Fibroblast of skin of back (primary cell): ENCODE measurements around the gene INSR.
"Not testable (repeated sequence)": the region's sequence is repeated elsewhere in the genome, so short reads cannot be mapped to it uniquely, and the experiment has no call there.

Source experiments
- DNase-seq: peaks from one replicate; pipeline ENCODE4 v3.0.0-alpha.2; 2013

The INSR gene

GRCh38 chr19:7188698-7189629 lies 105.2 kb downstream of the INSR start:
- DNase-seq: no peak

GRCh38 chr19:7187605-7188339 lies 106.4 kb downstream of the INSR start:
- no peak for DNase-seq

- DNase-seq: no peak
These were observed 111.7 kb downstream of the INSR start for GRCh38 chr19:7182489-7182888.

GRCh38 chr19:7179917-7180306 lies 114.3 kb downstream of the INSR start:
- no peak for DNase-seq

- DNase-seq: peak; percentile 43
These were observed 116.3 kb downstream of the INSR start for GRCh38 chr19:7177926-7178325.

- no peak for DNase-seq
These were observed 117.4 kb downstream of the INSR start for GRCh38 chr19:7176792-7177191.

- no peak for DNase-seq
These were observed 121.4 kb downstream of the INSR start for GRCh38 chr19:7172794-7173193.

GRCh38 chr19:7170983-7171382 lies 123.2 kb downstream of the INSR start:
- no peak for DNase-seq

- DNase-seq: no peak
These were observed 125.3 kb downstream of the INSR start for GRCh38 chr19:7168941-7169340.

GRCh38 chr19:7161292-7161691 lies 132.9 kb downstream of the INSR start:
- DNase-seq: no peak

- peak; percentile 80 for DNase-seq
These were observed 134.9 kb downstream of the INSR start for GRCh38 chr19:7159105-7159933.

GRCh38 chr19:7153022-7153421 lies 141.2 kb downstream of the INSR start:
- DNase-seq: no peak

GRCh38 chr19:7152568-7152967 lies 141.6 kb downstream of the INSR start:
- no peak for DNase-seq

- no peak for DNase-seq
These were observed 144.1 kb downstream of the INSR start for GRCh38 chr19:7149956-7150705.

GRCh38 chr19:7147119-7147675 lies 147.0 kb downstream of the INSR start:
- not testable (repeated sequence) for DNase-seq

GRCh38 chr19:7146086-7146485 lies 148.1 kb downstream of the INSR start:
- DNase-seq: not testable (repeated sequence)

- no peak for DNase-seq
These were observed 148.7 kb downstream of the INSR start for GRCh38 chr19:7145494-7145893.

- DNase-seq: no peak
These were observed 151.4 kb downstream of the INSR start for GRCh38 chr19:7142771-7143170.

GRCh38 chr19:7140137-7140536 lies 154.1 kb downstream of the INSR start:
- no peak for DNase-seq

GRCh38 chr19:7139095-7139494 lies 155.1 kb downstream of the INSR start:
- no peak for DNase-seq

GRCh38 chr19:7138402-7138801 lies 155.8 kb downstream of the INSR start:
- DNase-seq: no peak

GRCh38 chr19:7137120-7137519 lies 157.1 kb downstream of the INSR start:
- no peak for DNase-seq
